Measurements from ENCODE around the gene KLHDC10. TPM values are rescaled to one million over a fixed set of nuclear protein-coding genes. Genes with fewer than 3 reads are reported as not detected.
"Not testable (repeated sequence)": the region's sequence is repeated elsewhere in the genome, so short reads cannot be mapped to it uniquely, and the experiment has no call there.

KLHDC10 gene
- total RNA-seq, 1 donor from 2014 or later = 12.6 TPM

DNA sequence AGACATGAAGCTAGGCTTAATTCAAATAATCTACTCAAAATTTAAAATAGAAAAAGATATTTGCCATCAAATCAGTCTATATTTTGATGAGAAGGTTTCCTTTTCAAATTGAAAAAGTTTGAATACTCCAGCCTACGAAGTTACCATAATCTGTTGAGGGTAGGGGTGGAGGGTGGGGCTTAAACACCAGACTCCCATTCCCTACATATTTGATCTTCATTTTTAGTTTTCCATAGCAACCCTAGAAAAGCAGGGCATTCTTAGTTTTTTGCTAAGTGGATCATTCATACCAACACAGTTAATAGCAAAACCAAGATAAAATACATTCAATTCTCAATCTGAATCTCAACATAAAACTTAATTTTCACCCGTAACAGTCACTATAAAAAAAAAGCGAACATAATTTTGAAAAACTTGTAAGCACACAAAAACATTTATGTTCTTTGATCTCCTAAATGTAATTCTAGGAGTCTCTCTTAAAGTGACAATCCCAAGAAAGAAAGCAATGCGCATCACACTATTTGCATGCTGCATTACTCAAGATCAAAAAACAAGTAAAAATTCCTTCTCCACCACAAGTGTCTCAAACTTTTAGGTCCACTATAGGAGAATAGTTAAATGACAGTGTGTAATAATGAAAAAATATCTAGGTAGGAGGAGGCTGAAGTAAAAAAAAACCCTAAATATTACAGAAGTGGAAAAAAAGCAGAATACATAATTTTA lies 104.1 kb downstream of the KLHDC10 start:
- TF ChIP-seq, protein P1, sequence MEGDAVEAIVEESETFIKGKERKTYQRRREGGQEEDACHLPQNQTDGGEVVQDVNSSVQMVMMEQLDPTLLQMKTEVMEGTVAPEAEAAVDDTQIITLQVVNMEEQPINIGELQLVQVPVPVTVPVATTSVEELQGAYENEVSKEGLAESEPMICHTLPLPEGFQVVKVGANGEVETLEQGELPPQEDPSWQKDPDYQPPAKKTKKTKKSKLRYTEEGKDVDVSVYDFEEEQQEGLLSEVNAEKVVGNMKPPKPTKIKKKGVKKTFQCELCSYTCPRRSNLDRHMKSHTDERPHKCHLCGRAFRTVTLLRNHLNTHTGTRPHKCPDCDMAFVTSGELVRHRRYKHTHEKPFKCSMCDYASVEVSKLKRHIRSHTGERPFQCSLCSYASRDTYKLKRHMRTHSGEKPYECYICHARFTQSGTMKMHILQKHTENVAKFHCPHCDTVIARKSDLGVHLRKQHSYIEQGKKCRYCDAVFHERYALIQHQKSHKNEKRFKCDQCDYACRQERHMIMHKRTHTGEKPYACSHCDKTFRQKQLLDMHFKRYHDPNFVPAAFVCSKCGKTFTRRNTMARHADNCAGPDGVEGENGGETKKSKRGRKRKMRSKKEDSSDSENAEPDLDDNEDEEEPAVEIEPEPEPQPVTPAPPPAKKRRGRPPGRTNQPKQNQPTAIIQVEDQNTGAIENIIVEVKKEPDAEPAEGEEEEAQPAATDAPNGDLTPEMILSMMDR (conservative IDR thresholded peaks at IDR 0.05; ENCODE audit: low read depth, low read length) = no peak
- DNase-seq (ENCODE audit: low read depth) = no peak
- H3K4me3 ChIP-seq (ENCODE audit: low read depth, low read length) = no peak overlapping the region

DNA sequence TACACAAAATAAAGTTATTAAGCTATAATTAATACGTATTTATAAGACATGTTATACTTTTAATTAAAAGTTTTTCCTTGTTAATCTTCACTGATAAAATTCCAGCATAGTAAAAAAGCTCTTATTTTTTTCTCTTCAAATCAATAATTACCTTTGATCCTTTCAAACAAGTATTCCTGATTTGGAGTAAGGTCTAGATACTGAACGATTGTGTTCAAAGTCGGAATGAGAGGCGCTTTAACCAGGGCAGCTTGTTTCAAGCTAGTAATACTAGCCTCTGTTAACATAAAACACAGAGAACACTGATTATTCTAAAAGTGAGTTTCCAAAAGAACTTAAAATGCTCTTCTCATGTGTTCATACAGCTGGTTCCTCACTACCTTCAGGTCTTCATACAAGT lies 107.9 kb downstream of the KLHDC10 start:
- TF ChIP-seq, protein P1 (conservative IDR thresholded peaks at IDR 0.05; ENCODE audit: low read depth, low read length) = no peak
- H3K4me3 ChIP-seq (ENCODE audit: low read depth, low read length) = no peak overlapping the region
- no peak for DNase-seq (ENCODE audit: low read depth)

DNA sequence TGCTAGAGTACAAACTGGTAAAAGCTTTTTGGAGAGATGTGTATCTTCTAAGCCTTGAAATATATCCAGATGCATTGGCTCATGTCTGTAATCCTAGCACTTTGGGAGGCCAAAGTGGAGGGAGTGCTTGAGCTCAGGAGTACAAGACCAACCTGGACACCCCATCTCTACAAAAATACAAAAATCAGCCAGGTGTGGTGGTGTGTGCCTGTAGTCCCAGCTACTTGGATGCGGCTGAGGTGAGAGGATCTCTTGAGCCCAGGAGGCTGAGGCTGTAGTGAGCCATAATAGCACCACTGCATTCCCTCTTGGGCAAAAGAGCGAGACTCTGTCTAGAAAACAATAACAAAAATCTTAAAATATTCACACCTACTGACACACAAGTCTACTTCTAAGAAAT lies 109.3 kb downstream of the KLHDC10 start:
- no peak for DNase-seq (ENCODE audit: low read depth)
- TF ChIP-seq, protein P1 (conservative IDR thresholded peaks at IDR 0.05; ENCODE audit: low read depth, low read length) = no peak
- no peak overlapping the region for H3K4me3 ChIP-seq (ENCODE audit: low read depth, low read length)

DNA sequence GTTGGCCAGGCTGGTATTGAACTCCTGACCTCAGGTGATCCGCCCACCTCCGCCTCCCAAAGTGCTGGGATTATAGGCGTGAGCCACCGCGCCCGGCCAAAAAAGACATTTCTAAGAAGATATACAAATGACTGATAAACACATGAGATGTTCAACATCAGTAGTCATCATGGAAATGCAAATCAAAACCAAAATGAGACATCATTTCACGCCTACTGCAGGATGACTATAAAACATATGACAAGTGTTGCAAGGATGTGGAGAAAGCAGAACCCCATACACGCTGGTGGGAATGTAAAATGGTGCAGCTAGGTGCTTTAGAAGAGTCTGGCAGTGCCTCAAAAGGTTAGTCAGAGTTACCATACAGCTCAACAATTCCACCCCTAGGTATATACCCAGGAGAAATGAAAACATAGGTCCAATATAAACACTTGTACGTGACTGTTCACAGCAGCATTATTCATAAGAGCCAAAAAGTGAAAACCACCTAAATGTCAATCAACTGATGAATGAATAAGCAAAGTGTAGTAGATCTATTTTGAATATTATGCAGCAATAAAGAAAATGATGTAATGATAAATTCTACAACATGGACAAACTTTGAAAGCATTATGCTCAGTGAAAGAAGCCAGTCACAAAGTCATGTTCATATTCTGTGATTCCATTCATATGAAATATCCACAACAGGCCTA lies 110.4 kb downstream of the KLHDC10 start:
- TF ChIP-seq, protein P1 (conservative IDR thresholded peaks at IDR 0.05; ENCODE audit: low read depth, low read length) = no peak
- no peak for DNase-seq (ENCODE audit: low read depth)
- H3K4me3 ChIP-seq (ENCODE audit: low read depth, low read length) = no peak overlapping the region

DNA sequence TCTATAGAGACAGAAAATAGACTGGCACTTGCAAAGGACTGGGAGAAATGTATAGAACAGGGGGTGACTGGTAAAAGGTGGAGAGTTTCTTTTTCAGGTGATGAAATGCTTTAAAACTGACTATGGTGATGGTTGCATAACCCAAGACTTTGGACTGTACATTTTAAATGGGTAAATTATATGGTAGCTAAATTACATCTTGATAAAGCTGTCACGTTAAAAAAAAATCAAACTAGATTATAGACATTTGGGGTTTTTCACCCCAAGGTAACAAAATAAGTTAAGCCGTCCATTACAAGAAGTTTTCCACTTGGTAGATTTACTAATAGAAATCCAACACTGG lies 110.9 kb downstream of the KLHDC10 start:
- TF ChIP-seq, protein P1 (conservative IDR thresholded peaks at IDR 0.05; ENCODE audit: low read depth, low read length) = no peak
- no peak overlapping the region for H3K4me3 ChIP-seq (ENCODE audit: low read depth, low read length)
- DNase-seq (ENCODE audit: low read depth) = no peak

DNA sequence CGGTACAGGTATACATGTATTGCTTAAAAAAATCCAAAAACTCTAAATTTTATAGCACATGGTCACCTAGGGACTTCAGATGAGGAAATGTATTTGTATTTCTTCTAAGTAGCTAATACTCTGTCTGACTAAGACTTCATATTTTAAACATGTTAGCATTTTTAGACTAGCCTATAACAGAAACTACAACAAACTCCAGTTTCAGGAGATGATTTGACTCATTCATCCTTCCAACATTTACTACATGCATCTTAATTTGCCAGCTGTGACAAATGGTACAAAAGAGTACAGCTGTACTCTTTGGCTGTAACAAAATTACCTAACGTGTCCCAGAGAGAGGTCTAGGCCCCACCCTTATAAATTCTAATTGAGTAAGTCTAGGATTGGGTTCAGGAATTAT lies 112.7 kb downstream of the KLHDC10 start:
- DNase-seq (ENCODE audit: low read depth) = no peak
- TF ChIP-seq, protein P1 (conservative IDR thresholded peaks at IDR 0.05; ENCODE audit: low read depth, low read length) = no peak
- no peak overlapping the region for H3K4me3 ChIP-seq (ENCODE audit: low read depth, low read length)

DNA sequence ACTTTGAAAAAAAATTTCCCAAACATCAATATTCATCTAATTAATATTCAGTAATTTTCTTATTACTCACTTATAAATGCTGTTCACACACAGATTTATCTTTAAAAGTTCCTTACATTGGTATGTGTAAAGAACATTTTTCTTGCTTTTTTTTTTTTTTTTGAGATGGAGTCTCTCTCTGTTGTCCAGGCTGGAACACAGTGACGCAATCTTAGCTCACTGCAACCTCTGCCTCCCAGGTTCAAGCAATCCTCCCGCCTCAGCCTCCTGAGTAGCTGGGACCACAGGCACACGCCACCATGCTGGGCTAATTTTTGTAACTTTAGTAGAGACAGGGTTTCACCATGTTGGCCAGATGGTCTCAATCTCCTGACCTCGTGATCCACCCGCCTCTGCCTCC lies 114.0 kb downstream of the KLHDC10 start:
- not testable (repeated sequence) for H3K4me3 ChIP-seq (ENCODE audit: low read depth, low read length); DNase-seq (ENCODE audit: low read depth)

Other genes with a start within 250 kb of the KLHDC10 start
- gene UBE2H, start 117.6 kb upstream of the KLHDC10 start, total RNA-seq = 58.7 and 88.1 TPM in 2 replicates
- gene ZC3HC1, start 19.2 kb upstream of the KLHDC10 start, total RNA-seq = 26.1 and 28.6 TPM in 2 replicates
- 9.3 and 12.2 TPM in 2 replicates for gene TMEM209, start 134.9 kb downstream of the KLHDC10 start, total RNA-seq
- not detected in 2 replicates for gene SSMEM1, start 137.3 kb downstream of the KLHDC10 start, total RNA-seq
- gene CPA2, start 196.3 kb downstream of the KLHDC10 start, total RNA-seq = 0.14 TPM in 1 of 2 replicates, not detected in the other
- 19.2 and 19.6 TPM in 2 replicates for gene CPA4, start 222.6 kb downstream of the KLHDC10 start, total RNA-seq